GM12891 (cell line): Measurements from ENCODE around the gene STK38L.

Source experiments
- PAX5 ChIP-seq: IDR thresholded peaks from 2 replicates; pipeline ENCODE4 v1.6.1; 2011; ENCODE audit warnings: low read length, moderate library complexity, mild to moderate bottlenecking; ENCODE audit not compliant: insufficient read depth, severe bottlenecking
- POLR2A ChIP-seq: IDR thresholded peaks from 2 replicates; pipeline ENCODE4 v1.6.1; 2011; ENCODE audit warnings: low read depth, low read length, control low read depth
- POLR2AphosphoS5 ChIP-seq: IDR thresholded peaks from 2 replicates; pipeline ENCODE4 v1.6.1; 2011; ENCODE audit warnings: low read depth, low read length, control low read depth
- POU2F2 ChIP-seq: IDR thresholded peaks from 2 replicates; pipeline ENCODE4 v1.6.1; 2011; ENCODE audit warnings: low read depth, mild to moderate bottlenecking, control low read depth, low read length, moderate library complexity
- SPI1 ChIP-seq: IDR thresholded peaks from 2 replicates; pipeline ENCODE4 v1.6.1; 2011; ENCODE audit warnings: low read depth, low read length, control low read depth
- TAF1 ChIP-seq: IDR thresholded peaks from 2 replicates; pipeline ENCODE4 v1.6.1; 2011; ENCODE audit warnings: low read depth, low read length, control low read depth

GRCh38 chr12:27233814-27234213 is 10.3 kb upstream of the STK38L start:
- TF ChIP-seq POLR2AphosphoS5 (no peak), POLR2A (no peak), TAF1 (no peak), POU2F2 (no peak), PAX5 (no peak), SPI1 (no peak)
